Measurements from ENCODE around the gene TSHZ2. TPM values are rescaled to one million over a fixed set of nuclear protein-coding genes. Genes with fewer than 3 reads are reported as not detected.

TSHZ2 gene
- total RNA-seq, 1 experiment from 2014 or later, result 0.07 TPM

DNA sequence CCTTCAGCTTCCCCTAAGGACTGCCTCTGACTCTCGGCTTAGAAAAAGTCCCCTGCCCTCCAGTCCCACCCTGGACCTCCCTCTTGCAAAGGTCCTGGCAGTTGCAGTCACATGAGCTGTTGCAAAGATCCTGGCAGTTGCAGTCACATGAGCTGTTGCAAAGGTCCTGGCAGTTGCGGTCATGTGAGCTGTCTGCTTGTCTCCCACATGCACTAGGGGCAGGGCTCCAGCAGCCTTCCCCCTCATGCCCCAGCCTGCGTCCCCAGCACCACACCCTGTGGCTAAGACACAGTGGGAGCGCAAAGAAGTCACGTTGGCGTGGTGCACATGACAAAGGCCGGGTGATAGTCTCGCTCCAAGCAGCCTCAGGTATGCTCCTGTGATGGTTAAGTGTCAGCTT, 538.5 kb downstream of the TSHZ2 start:
- H3K23ac ChIP-seq (ENCODE audit: insufficient read length, low read depth, low read length), result no peak overlapping the region
- no peak overlapping the region for H4K5ac ChIP-seq (ENCODE audit: insufficient read length, low read depth, low read length)
- H2BK120ac ChIP-seq (ENCODE audit: low read depth, low read length, poor library complexity, severe bottlenecking), result no peak overlapping the region
- no peak overlapping the region for H2AK5ac ChIP-seq (ENCODE audit: insufficient read length, low read length)
- H3K27me3 ChIP-seq (ENCODE audit: insufficient read depth, low read length), result no peaks in the 10 kb centered on the region
- H2BK12ac ChIP-seq (ENCODE audit: insufficient read length, low read depth, low read length), result no peak overlapping the region
- H3K18ac ChIP-seq (ENCODE audit: insufficient read length, low read depth, low read length), result no peak overlapping the region
- no peaks in the 10 kb centered on the region for H3K4me1 ChIP-seq (ENCODE audit: insufficient read depth, low read length)
- no peak overlapping the region; the same call in 1 of the 2 replicates for H3K14ac ChIP-seq (ENCODE audit: insufficient read depth, low read length)
- no peak for DNase-seq
- H3K4me1 Mint-ChIP-seq, result peaks cover 0 to 3% of the 10 kb centered on the region in 2 experiments; a peak in 1 of 4 replicates
- H3K9ac ChIP-seq (ENCODE audit: extremely low read depth, insufficient read length, low read length), result no peak overlapping the region
- H3K9me3 ChIP-seq (ENCODE audit: control insufficient read depth, low read depth, low read length), result peaks cover 11% of the 10 kb centered on the region
- TF ChIP-seq, protein P1, sequence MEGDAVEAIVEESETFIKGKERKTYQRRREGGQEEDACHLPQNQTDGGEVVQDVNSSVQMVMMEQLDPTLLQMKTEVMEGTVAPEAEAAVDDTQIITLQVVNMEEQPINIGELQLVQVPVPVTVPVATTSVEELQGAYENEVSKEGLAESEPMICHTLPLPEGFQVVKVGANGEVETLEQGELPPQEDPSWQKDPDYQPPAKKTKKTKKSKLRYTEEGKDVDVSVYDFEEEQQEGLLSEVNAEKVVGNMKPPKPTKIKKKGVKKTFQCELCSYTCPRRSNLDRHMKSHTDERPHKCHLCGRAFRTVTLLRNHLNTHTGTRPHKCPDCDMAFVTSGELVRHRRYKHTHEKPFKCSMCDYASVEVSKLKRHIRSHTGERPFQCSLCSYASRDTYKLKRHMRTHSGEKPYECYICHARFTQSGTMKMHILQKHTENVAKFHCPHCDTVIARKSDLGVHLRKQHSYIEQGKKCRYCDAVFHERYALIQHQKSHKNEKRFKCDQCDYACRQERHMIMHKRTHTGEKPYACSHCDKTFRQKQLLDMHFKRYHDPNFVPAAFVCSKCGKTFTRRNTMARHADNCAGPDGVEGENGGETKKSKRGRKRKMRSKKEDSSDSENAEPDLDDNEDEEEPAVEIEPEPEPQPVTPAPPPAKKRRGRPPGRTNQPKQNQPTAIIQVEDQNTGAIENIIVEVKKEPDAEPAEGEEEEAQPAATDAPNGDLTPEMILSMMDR (conservative IDR thresholded peaks at IDR 0.05), result no peak
- WGBS (ENCODE audit: extremely low coverage, insufficient read length, low lambda C conversion rate), result no CpG with 5 or more reads among the region's 8 CpGs
- no peak overlapping the region for H2BK20ac ChIP-seq (ENCODE audit: low read depth, low read length, poor library complexity, severe bottlenecking)
- no peak overlapping the region for H3K27ac Mint-ChIP-seq
- H3K27ac ChIP-seq (ENCODE audit: insufficient read length, low read depth, low read length), result no peak overlapping the region
- H3K9me3 Mint-ChIP-seq, result peaks cover 7 to 8% of the 10 kb centered on the region in 2 experiments; a peak in 2 of 5 replicates
- no peaks in the 10 kb centered on the region for H3K79me2 ChIP-seq (ENCODE audit: insufficient read depth, low read length)
- H3T11ph ChIP-seq (ENCODE audit: low read length), result no peak overlapping the region
- no peak overlapping the region for H4K91ac ChIP-seq (ENCODE audit: insufficient read length, low read depth, low read length)
- no peak overlapping the region for H3K4ac ChIP-seq (ENCODE audit: low read depth, low read length)
- H4K20me1 ChIP-seq (ENCODE audit: control insufficient read depth, insufficient read depth, insufficient read length), result no peaks in the 10 kb centered on the region
- no peak overlapping the region; the same call in 1 of the 2 replicates for H2BK15ac ChIP-seq (ENCODE audit: low read depth, low read length)
- no peak overlapping the region for H2BK5ac ChIP-seq (ENCODE audit: insufficient read length, low read length)
- no peak overlapping the region for H4K8ac ChIP-seq (replicated peaks; ENCODE audit: insufficient read length, low read depth, low read length)
- no peak overlapping the region for H2AFZ ChIP-seq (ENCODE audit: low read length)
- no peaks in the 10 kb centered on the region for H3K23me2 ChIP-seq (ENCODE audit: insufficient read length, low read depth, low read length, poor library complexity, severe bottlenecking)
- H3K4me2 ChIP-seq (ENCODE audit: insufficient read depth, insufficient read length, low read length), result no peak overlapping the region
- H3K79me1 ChIP-seq (ENCODE audit: insufficient read depth, low read depth, low read length, poor library complexity, severe bottlenecking), result no peaks in the 10 kb centered on the region
- no peak overlapping the region for H3K4me3 Mint-ChIP-seq
- peaks cover 0 to 12% (median 8%) of the 10 kb centered on the region in 3 experiments; a peak in 4 of 7 replicates for H3K36me3 Mint-ChIP-seq (ENCODE audit: insufficient read depth in 1 of 3, low read depth in 3 of 3)
- H3K27me3 Mint-ChIP-seq (ENCODE audit: low read depth), result peaks cover 4% of the 10 kb centered on the region; the same call in 1 of the 2 replicates
- no peak overlapping the region for H3K56ac ChIP-seq (ENCODE audit: insufficient read length, low read depth, low read length)

Data from H9 (cell line).